ENCODE results near the gene SLC28A1.
"Not testable (repeated sequence)": the region's sequence is repeated elsewhere in the genome, so short reads cannot be mapped to it uniquely, and the experiment has no call there.

The SLC28A1 gene

GRCh38 chr15:84862214-84862975, 22.1 kb upstream of the SLC28A1 start:
- DNase-seq: no peak

GRCh38 chr15:84863565-84864443, 20.7 kb upstream of the SLC28A1 start:
- no peak for DNase-seq

- DNase-seq: no peak
These were observed 20.0 kb upstream of the SLC28A1 start for GRCh38 chr15:84864444-84864795.

GRCh38 chr15:84865074-84865569, 19.3 kb upstream of the SLC28A1 start:
- no peak for DNase-seq

GRCh38 chr15:84868037-84868880, 16.2 kb upstream of the SLC28A1 start:
- DNase-seq: no peak

- no peak for DNase-seq
These were observed 15.0 kb upstream of the SLC28A1 start for GRCh38 chr15:84869510-84869909.

GRCh38 chr15:84871428-84871985, 13.0 kb upstream of the SLC28A1 start:
- no peak for DNase-seq

GRCh38 chr15:84872009-84872910, 12.2 kb upstream of the SLC28A1 start:
- DNase-seq: no peak

GRCh38 chr15:84873997-84874396, 10.5 kb upstream of the SLC28A1 start:
- no peak for DNase-seq

- no peak for DNase-seq
These were observed 9.3 kb upstream of the SLC28A1 start for GRCh38 chr15:84874981-84875699.

- DNase-seq: no peak
These were observed 8.2 kb upstream of the SLC28A1 start for GRCh38 chr15:84876269-84876668.

GRCh38 chr15:84877701-84878100, 6.8 kb upstream of the SLC28A1 start:
- not testable (repeated sequence) for DNase-seq

GRCh38 chr15:84878504-84878903, 6.0 kb upstream of the SLC28A1 start:
- DNase-seq: peak; percentile 10

GRCh38 chr15:84879088-84879780, 5.2 kb upstream of the SLC28A1 start:
- no peak for DNase-seq

GRCh38 chr15:84880007-84880406, 4.5 kb upstream of the SLC28A1 start:
- DNase-seq: no peak

GRCh38 chr15:84880822-84881519, 3.5 kb upstream of the SLC28A1 start:
- DNase-seq: no peak

- DNase-seq: no peak
These were observed 3.0 kb upstream of the SLC28A1 start for GRCh38 chr15:84881520-84881830.

- no peak for DNase-seq
These were observed 996 bp upstream of the SLC28A1 start for GRCh38 chr15:84883466-84883865.

- DNase-seq: no peak
These were observed 1.3 kb downstream of the SLC28A1 start for GRCh38 chr15:84885801-84886200.
